Measurements from ENCODE around the gene TADA3. TPM values are rescaled to one million over a fixed set of nuclear protein-coding genes. Genes with fewer than 3 reads are reported as not detected.

TADA3 gene
- total RNA-seq, 1 experiment from 2014 or later: 83.8 TPM

Other genes with a start within 250 kb of the TADA3 start
- 0.69 and 1.2 TPM in 2 replicates for gene LHFPL4, start 238.7 kb downstream of the TADA3 start, total RNA-seq (2014; rRNA removed; shearing (Covaris generic); ENCODE audit: low replicate concordance)
- 26.3 and 43.3 TPM in 2 replicates for gene MTMR14, start 143.0 kb downstream of the TADA3 start, total RNA-seq (2014; rRNA removed; shearing (Covaris generic); ENCODE audit: low replicate concordance)
- not detected in 2 replicates for gene CPNE9, start 88.6 kb downstream of the TADA3 start, total RNA-seq (2014; rRNA removed; shearing (Covaris generic); ENCODE audit: low replicate concordance)
- 4.9 and 7.0 TPM in 2 replicates for gene BRPF1, start 60.7 kb downstream of the TADA3 start, total RNA-seq (2014; rRNA removed; shearing (Covaris generic); ENCODE audit: low replicate concordance)
- 8.0 and 21.4 TPM in 2 replicates for gene OGG1, start 42.5 kb downstream of the TADA3 start, total RNA-seq (2014; rRNA removed; shearing (Covaris generic); ENCODE audit: low replicate concordance)
- gene CAMK1, start 22.5 kb downstream of the TADA3 start, total RNA-seq (2014; rRNA removed; shearing (Covaris generic); ENCODE audit: low replicate concordance): 2.7 and 5.0 TPM in 2 replicates
- gene ARPC4, start 609 bp upstream of the TADA3 start, total RNA-seq (2014; rRNA removed; shearing (Covaris generic); ENCODE audit: low replicate concordance): 125 and 175 TPM in 2 replicates
- 0.10 and 3.1 TPM in 2 replicates for gene TTLL3, start 17.8 kb upstream of the TADA3 start, total RNA-seq (2014; rRNA removed; shearing (Covaris generic); ENCODE audit: low replicate concordance)
- gene RPUSD3, start 51.5 kb upstream of the TADA3 start, total RNA-seq (2014; rRNA removed; shearing (Covaris generic); ENCODE audit: low replicate concordance): 34.8 and 42.9 TPM in 2 replicates
- not detected in 2 replicates for gene CIDEC, start 87.8 kb upstream of the TADA3 start, total RNA-seq (2014; rRNA removed; shearing (Covaris generic); ENCODE audit: low replicate concordance)
- 21.4 and 23.1 TPM in 2 replicates for gene JAGN1, start 98.1 kb upstream of the TADA3 start, total RNA-seq (2014; rRNA removed; shearing (Covaris generic); ENCODE audit: low replicate concordance)
- gene IL17RE, start 110.4 kb upstream of the TADA3 start, total RNA-seq (2014; rRNA removed; shearing (Covaris generic); ENCODE audit: low replicate concordance): 0.30 TPM in 1 of 2 replicates, not detected in the other
- 12.1 and 14.8 TPM in 2 replicates for gene IL17RC, start 124.6 kb upstream of the TADA3 start, total RNA-seq (2014; rRNA removed; shearing (Covaris generic); ENCODE audit: low replicate concordance)
- 19.1 and 22.6 TPM in 2 replicates for gene CRELD1, start 141.4 kb upstream of the TADA3 start, total RNA-seq (2014; rRNA removed; shearing (Covaris generic); ENCODE audit: low replicate concordance)
- 0.23 TPM in 1 of 2 replicates, not detected in the other for gene PRRT3, start 159.9 kb upstream of the TADA3 start, total RNA-seq (2014; rRNA removed; shearing (Covaris generic); ENCODE audit: low replicate concordance)
- 18.8 and 72.4 TPM in 2 replicates for gene EMC3, start 194.4 kb upstream of the TADA3 start, total RNA-seq (2014; rRNA removed; shearing (Covaris generic); ENCODE audit: low replicate concordance)
- 7.1 and 13.6 TPM in 2 replicates for gene FANCD2, start 234.0 kb upstream of the TADA3 start, total RNA-seq (2014; rRNA removed; shearing (Covaris generic); ENCODE audit: low replicate concordance)

All from MG63 (cell line).